Neural progenitor cell (in vitro differentiated cells): ENCODE data around the gene AFMID. TPM values are rescaled to one million over a fixed set of nuclear protein-coding genes. Genes with fewer than 3 reads are reported as not detected.

Experiments
- DNase-seq: peaks from one replicate; pipeline ENCODE4 v3.0.0-alpha.2; 2016; ENCODE audit warnings: low spot score
- H2AFZ ChIP-seq: fragments of 200-600 bp; sonication (generic); replicated peaks from 2 replicates; pipeline ENCODE4 v1.6.1; 2016; ENCODE audit warnings: antibody characterized with exemption
- H3F3A ChIP-seq: fragments of 200-600 bp; sonication (generic); 2 replicates; pipeline ENCODE4 v1.6.1; 2016; ENCODE audit warnings: antibody characterized with exemption, low read depth
- H3K27ac ChIP-seq: fragments of 200-600 bp; sonication (generic); 2 replicates; pipeline ENCODE4 v1.5.1; 2016; ENCODE audit warnings: mild to moderate bottlenecking
- H3K27me3 ChIP-seq: fragments of 200-600 bp; sonication (generic); 2 replicates; pipeline ENCODE4 v1.6.1; 2016; ENCODE audit warnings: mild to moderate bottlenecking, moderate library complexity
- H3K36me3 ChIP-seq: fragments of 200-600 bp; sonication (generic); 2 replicates; pipeline ENCODE4 v1.5.1; 2016
- H3K4me1 ChIP-seq: fragments of 200-600 bp; sonication (generic); 2 replicates; pipeline ENCODE4 v1.6.1; 2016; ENCODE audit warnings: mixed run types
- H3K4me2 ChIP-seq: fragments of 200-600 bp; sonication (generic); 2 replicates; pipeline ENCODE4 v1.6.1; 2016
- H3K4me3 ChIP-seq: fragments of 200-600 bp; sonication (generic); 2 replicates; pipeline ENCODE4 v1.5.1; 2016
- H3K79me2 ChIP-seq: fragments of 200-600 bp; sonication (generic); 2 replicates; pipeline ENCODE4 v1.6.1; 2016; ENCODE audit warnings: low read depth
- H3K9ac ChIP-seq: fragments of 200-600 bp; sonication (generic); 2 replicates; pipeline ENCODE4 v1.6.1; 2016
- H3K9me3 ChIP-seq: fragments of 200-600 bp; sonication (generic); 2 replicates; pipeline ENCODE4 v1.5.1; 2016; ENCODE audit warnings: low read depth
- H4K20me1 ChIP-seq: fragments of 200-600 bp; sonication (generic); 2 replicates; pipeline ENCODE4 v1.6.1; 2016; ENCODE audit warnings: low read depth
- H3K27ac Mint-ChIP-seq: 3 replicates; pipeline ENCODE4 v1.8.0; 2021; ENCODE audit warnings: mixed read lengths
- H3K27me3 Mint-ChIP-seq: 2 replicates; pipeline ENCODE4 v1.8.0; 2022; ENCODE audit warnings: low read depth, mild to moderate bottlenecking, inconsistent platforms, moderate library complexity, mixed read lengths; ENCODE audit not compliant: insufficient read depth
- H3K36me3 Mint-ChIP-seq: 3 replicates; pipeline ENCODE4 v1.8.0; 2021; ENCODE audit warnings: mixed read lengths
- H3K4me1 Mint-ChIP-seq: 3 replicates; pipeline ENCODE4 v1.8.0; 2021; ENCODE audit warnings: mixed read lengths
- H3K4me3 Mint-ChIP-seq: 3 replicates; pipeline ENCODE4 v1.8.0; 2021; ENCODE audit warnings: mild to moderate bottlenecking, moderate library complexity, mixed read lengths
- H3K9me3 Mint-ChIP-seq: 3 replicates; pipeline ENCODE4 v1.8.0; 2020; ENCODE audit warnings: mixed read lengths
- EZH2 ChIP-seq: fragments of 200-600 bp; sonication (generic); IDR thresholded peaks from 2 replicates; pipeline ENCODE4 v1.6.1; 2017; ENCODE audit warnings: antibody characterized with exemption, mild to moderate bottlenecking, moderate library complexity
- EZH2phosphoT487 ChIP-seq: fragments of 200-600 bp; sonication (generic); IDR thresholded peaks from 2 replicates; pipeline ENCODE4 v1.6.1; 2017; ENCODE audit warnings: antibody characterized with exemption
- small RNA-seq: library from RNA; depleted of rRNA; stranded (forward); fragments of <200 nt; gene quantifications from one replicate; pipeline ENCODE3, GENCODE V24; 2015
- total RNA-seq: library from RNA; depleted of rRNA; stranded (reverse); fragments of >200 nt; gene quantifications from 2 replicates; pipeline ENCODE4 v1.2.3, GENCODE V29; 2015; ENCODE audit warnings: low replicate concordance
- TF ChIP-seq, protein P1 (sequence below): fragments of 200-600 bp; sonication (generic); IDR thresholded peaks from 2 replicates; pipeline ENCODE4 v1.5.1; 2017; ENCODE audit warnings: antibody characterized with exemption, mild to moderate bottlenecking

Gene AFMID
- total RNA-seq, 1 donor from 2014 or later, result 76.8 TPM

DNA sequence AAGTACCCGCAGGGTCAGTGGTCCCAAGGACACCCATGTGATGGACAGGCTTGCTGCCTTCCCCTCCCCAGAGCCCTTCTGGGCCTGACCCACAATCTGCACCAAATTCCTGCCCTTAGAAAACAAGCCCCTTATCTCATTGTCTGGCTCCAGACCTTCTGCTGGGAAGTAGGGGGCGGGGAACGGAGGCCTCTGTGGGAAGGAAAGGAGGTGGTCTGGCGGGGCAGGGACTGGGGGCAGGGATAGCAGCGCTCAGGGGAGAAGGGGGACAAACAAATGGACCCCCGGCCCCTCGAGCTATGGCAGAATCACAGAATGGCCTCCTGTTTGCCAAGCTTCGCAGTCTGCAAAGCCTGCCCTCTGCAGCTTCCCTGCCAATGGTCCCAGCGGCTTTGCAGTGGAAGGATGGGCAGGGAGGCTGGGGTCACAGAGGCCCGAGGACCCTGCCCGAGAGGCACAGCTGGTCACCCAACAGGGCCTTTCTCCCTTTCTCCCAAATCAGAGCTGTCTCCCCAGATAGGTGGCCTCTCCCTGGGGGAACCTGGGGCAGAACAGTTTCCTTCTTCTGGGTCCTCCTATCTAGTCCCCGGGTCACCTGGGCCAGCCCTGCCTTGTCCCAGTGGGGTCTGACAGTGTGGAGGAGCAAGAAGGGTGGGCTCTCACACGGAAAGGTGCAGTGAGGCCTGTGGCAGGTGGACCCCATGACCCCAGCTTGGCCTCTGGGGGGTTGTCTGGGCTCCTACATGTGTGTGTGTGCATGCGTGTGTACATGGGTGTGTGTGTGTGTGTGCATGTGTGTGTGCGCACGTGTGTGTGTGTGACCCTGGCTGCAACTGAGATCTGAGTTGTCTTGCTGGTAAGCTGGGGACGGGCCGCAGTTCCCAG is 69.8 kb downstream of the AFMID start:
- Histone ChIP-seq H3K9me3 (no peaks in the 10 kb centered on the region), H3K4me1 (peaks cover 33% of the 10 kb centered on the region), H3K27ac (no peak overlapping the region), H3K4me3 (no peak overlapping the region), H4K20me1 (no peaks in the 10 kb centered on the region), H3K9ac (no peak overlapping the region), H3K27me3 (no peaks in the 10 kb centered on the region), H3K4me2 (peak overlapping the region; percentile 32), H3K36me3 (no peaks in the 10 kb centered on the region), H2AFZ (peak overlapping the region; percentile 52), H3K79me2 (peaks cover 6% of the 10 kb centered on the region), H3F3A (no peaks in the 10 kb centered on the region)
- Mint-ChIP-seq H3K4me3 (peak overlapping the region; percentile 38), H3K9me3 (no peaks in the 10 kb centered on the region), H3K27me3 (peaks cover 4% of the 10 kb centered on the region), H3K36me3 (no peaks in the 10 kb centered on the region), H3K4me1 (peaks cover 34% of the 10 kb centered on the region), H3K27ac (peak overlapping the region; percentile 79)
- TF ChIP-seq EZH2phosphoT487, result no peak
- no peak for TF ChIP-seq EZH2
- TF ChIP-seq, protein P1, sequence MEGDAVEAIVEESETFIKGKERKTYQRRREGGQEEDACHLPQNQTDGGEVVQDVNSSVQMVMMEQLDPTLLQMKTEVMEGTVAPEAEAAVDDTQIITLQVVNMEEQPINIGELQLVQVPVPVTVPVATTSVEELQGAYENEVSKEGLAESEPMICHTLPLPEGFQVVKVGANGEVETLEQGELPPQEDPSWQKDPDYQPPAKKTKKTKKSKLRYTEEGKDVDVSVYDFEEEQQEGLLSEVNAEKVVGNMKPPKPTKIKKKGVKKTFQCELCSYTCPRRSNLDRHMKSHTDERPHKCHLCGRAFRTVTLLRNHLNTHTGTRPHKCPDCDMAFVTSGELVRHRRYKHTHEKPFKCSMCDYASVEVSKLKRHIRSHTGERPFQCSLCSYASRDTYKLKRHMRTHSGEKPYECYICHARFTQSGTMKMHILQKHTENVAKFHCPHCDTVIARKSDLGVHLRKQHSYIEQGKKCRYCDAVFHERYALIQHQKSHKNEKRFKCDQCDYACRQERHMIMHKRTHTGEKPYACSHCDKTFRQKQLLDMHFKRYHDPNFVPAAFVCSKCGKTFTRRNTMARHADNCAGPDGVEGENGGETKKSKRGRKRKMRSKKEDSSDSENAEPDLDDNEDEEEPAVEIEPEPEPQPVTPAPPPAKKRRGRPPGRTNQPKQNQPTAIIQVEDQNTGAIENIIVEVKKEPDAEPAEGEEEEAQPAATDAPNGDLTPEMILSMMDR, result no peak
- peak; percentile 51 for DNase-seq

Small RNA genes within 50 kb of the gene (small RNA-seq; reads per million reads assigned to genes)
- gene AC087645.1, result not detected

Other genes starting within 250 kb of the AFMID start
- gene TNRC6C, start 228.7 kb upstream of the AFMID start, total RNA-seq, result 11.4 and 14.9 TPM in 2 replicates
- 6.9 and 16.8 TPM in 2 replicates for gene TMC6, start 58.6 kb upstream of the AFMID start, total RNA-seq
- 0.09 TPM in 1 of 2 replicates, not detected in the other for gene TMC8, start 56.6 kb upstream of the AFMID start, total RNA-seq
- gene C17orf99, start 41.0 kb upstream of the AFMID start, total RNA-seq, result not detected in 2 replicates
- 6.2 and 19.8 TPM in 2 replicates for gene SYNGR2, start 18.8 kb upstream of the AFMID start, total RNA-seq
- 27.3 and 61.7 TPM in 2 replicates for gene TK1, start 310 bp upstream of the AFMID start, total RNA-seq
- 144 and 169 TPM in 2 replicates for gene BIRC5, start 26.9 kb downstream of the AFMID start, total RNA-seq
- gene TMEM235, start 44.3 kb downstream of the AFMID start, total RNA-seq, result 0.09 TPM in 1 of 2 replicates, not detected in the other
- 7.5 and 16.7 TPM in 2 replicates for gene SOCS3, start 172.7 kb downstream of the AFMID start, total RNA-seq
- 45.2 and 65.7 TPM in 2 replicates for gene PGS1, start 191.3 kb downstream of the AFMID start, total RNA-seq